ENCODE measurements around the gene MARCKSL1. TPM values are rescaled to one million over a fixed set of nuclear protein-coding genes. Genes with fewer than 3 reads are reported as not detected.

The MARCKSL1 gene
- total and polyA plus RNA-seq, 2 of the 13 experiments (the other 11 are each of a cell fraction or from before 2014, with no cell fraction given), result 81.9 to 155 TPM

DNA sequence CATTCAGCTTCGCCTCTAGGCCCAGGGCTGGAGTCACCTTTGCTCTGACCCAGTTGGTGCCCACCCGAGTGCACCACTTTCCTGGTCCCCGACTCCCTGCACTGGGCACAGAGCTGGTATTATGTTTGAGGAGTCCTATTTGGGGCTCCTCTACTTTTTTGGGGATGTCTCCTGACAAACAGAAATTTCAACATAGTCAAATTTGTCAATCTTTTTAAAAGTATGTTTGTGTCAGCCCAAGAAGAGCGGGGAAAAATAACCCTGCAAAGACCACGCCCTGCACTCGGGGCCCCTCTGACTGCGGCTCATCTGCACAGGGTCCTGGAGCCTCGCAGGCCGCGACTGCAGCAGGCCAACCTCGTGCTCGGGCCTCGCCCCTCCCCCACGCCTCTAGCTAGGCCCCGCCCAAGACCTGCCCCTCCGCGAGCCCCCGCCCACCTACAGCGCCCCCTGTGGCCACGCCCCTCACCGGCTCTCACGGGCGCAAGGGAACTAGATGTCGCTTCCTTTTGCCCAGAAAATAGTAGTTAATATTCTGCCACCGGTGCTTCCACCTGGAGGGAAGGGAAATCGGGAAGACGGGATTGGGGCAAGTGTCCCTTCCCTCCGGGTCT, 14.9 kb upstream of the MARCKSL1 start (continued):
- TF ChIP-seq, protein P1, sequence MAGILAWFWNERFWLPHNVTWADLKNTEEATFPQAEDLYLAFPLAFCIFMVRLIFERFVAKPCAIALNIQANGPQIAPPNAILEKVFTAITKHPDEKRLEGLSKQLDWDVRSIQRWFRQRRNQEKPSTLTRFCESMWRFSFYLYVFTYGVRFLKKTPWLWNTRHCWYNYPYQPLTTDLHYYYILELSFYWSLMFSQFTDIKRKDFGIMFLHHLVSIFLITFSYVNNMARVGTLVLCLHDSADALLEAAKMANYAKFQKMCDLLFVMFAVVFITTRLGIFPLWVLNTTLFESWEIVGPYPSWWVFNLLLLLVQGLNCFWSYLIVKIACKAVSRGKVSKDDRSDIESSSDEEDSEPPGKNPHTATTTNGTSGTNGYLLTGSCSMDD (CRISPR knock-in tag; IDR thresholded peaks at IDR 0.05), result no peak
- TF ChIP-seq ZNF343 (CRISPR knock-in tag; IDR thresholded peaks at IDR 0.05) (peak; percentile 27; the same call in 1 of the 2 replicates), TEAD3 (CRISPR knock-in tag; optimal IDR thresholded peaks at IDR 0.05; ENCODE audit: borderline replicate concordance) (peak; percentile 16), ZZZ3 (CRISPR knock-in tag; IDR thresholded peaks at IDR 0.05; ENCODE audit: borderline replicate concordance) (no peak), FOXM1 (CRISPR knock-in tag; IDR thresholded peaks at IDR 0.05) (no peak), ZNF629 (CRISPR knock-in tag; conservative IDR thresholded peaks at IDR 0.05) (no peak), ZNF530 (CRISPR knock-in tag; IDR thresholded peaks at IDR 0.05; ENCODE audit: low read depth) (no peak), HCFC1 (IDR thresholded peaks at IDR 0.05; ENCODE audit: low read depth, low read length) (no peak), ZNF256 (CRISPR knock-in tag; conservative IDR thresholded peaks at IDR 0.05) (peak; percentile 78; the same call in 1 of the 2 replicates), GFI1 (CRISPR knock-in tag; IDR thresholded peaks at IDR 0.05; ENCODE audit: borderline replicate concordance) (no peak), FOXK1 (CRISPR knock-in tag; IDR thresholded peaks at IDR 0.05; ENCODE audit: borderline replicate concordance, low read depth) (no peak), ZFAT (CRISPR knock-in tag; conservative IDR thresholded peaks at IDR 0.05) (no peak)
- TF ChIP-seq, protein P2, sequence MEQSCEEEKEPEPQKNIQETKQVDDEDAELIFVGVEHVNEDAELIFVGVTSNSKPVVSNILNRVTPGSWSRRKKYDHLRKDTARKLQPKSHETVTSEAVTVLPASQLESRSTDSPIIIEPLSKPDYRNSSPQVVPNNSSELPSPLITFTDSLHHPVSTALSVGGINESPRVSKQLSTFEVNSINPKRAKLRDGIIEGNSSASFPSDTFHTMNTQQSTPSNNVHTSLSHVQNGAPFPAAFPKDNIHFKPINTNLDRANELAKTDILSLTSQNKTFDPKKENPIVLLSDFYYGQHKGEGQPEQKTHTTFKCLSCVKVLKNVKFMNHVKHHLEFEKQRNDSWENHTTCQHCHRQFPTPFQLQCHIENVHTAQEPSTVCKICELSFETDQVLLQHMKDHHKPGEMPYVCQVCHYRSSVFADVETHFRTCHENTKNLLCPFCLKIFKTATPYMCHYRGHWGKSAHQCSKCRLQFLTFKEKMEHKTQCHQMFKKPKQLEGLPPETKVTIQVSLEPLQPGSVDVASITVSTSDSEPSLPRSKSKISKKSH (CRISPR knock-in tag; IDR thresholded peaks at IDR 0.05; ENCODE audit: borderline replicate concordance), result peak; percentile 52; the same call in 1 of the 2 replicates
- TF ChIP-seq, protein P3, sequence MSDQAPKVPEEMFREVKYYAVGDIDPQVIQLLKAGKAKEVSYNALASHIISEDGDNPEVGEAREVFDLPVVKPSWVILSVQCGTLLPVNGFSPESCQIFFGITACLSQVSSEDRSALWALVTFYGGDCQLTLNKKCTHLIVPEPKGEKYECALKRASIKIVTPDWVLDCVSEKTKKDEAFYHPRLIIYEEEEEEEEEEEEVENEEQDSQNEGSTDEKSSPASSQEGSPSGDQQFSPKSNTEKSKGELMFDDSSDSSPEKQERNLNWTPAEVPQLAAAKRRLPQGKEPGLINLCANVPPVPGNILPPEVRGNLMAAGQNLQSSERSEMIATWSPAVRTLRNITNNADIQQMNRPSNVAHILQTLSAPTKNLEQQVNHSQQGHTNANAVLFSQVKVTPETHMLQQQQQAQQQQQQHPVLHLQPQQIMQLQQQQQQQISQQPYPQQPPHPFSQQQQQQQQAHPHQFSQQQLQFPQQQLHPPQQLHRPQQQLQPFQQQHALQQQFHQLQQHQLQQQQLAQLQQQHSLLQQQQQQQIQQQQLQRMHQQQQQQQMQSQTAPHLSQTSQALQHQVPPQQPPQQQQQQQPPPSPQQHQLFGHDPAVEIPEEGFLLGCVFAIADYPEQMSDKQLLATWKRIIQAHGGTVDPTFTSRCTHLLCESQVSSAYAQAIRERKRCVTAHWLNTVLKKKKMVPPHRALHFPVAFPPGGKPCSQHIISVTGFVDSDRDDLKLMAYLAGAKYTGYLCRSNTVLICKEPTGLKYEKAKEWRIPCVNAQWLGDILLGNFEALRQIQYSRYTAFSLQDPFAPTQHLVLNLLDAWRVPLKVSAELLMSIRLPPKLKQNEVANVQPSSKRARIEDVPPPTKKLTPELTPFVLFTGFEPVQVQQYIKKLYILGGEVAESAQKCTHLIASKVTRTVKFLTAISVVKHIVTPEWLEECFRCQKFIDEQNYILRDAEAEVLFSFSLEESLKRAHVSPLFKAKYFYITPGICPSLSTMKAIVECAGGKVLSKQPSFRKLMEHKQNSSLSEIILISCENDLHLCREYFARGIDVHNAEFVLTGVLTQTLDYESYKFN (CRISPR knock-in tag; conservative IDR thresholded peaks at IDR 0.05), result no peak
- TF ChIP-seq, protein P4, sequence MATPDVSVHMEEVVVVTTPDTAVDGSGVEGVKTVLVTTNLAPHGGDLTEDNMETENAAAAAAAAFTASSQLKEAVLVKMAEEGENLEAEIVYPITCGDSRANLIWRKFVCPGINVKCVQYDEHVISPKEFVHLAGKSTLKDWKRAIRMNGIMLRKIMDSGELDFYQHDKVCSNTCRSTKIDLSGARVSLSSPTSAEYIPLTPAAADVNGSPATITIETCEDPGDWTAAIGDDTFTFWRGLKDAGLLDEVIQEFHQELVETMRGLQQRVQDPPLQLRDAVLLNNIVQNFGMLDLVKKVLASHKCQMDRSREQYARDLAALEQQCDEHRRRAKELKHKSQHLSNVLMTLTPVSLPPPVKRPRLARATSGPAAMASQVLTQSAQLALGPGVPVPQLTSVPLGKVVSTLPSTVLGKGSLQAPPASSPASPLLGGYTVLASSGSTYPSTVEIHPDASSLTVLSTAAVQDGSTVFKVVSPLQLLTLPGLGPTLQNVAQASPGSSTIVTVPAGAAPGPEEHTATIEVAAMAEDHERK (CRISPR knock-in tag; IDR thresholded peaks at IDR 0.05; ENCODE audit: low read depth), result no peak
- TF ChIP-seq, protein P5, sequence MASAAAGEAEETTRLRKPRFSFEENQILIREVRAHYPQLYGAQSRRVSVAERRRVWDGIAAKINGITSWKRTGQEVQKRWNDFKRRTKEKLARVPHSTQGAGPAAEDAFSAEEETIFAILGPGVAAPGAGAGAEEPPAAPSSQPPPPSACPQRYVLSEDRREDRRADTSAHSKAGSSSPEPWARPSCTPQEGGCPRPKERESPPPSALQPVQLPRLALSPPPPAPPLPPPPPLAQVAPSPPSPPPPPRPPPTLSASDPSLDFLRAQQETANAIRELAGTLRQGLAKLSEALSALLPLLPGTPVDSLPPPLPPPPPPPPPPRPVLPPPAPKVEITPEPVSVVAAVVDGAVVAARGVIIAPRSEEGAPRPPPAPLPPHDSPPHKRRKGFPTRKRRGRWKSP (CRISPR knock-in tag; IDR thresholded peaks at IDR 0.05), result peak; percentile 29; the same call in 1 of the 2 replicates
- TF ChIP-seq, protein P6, sequence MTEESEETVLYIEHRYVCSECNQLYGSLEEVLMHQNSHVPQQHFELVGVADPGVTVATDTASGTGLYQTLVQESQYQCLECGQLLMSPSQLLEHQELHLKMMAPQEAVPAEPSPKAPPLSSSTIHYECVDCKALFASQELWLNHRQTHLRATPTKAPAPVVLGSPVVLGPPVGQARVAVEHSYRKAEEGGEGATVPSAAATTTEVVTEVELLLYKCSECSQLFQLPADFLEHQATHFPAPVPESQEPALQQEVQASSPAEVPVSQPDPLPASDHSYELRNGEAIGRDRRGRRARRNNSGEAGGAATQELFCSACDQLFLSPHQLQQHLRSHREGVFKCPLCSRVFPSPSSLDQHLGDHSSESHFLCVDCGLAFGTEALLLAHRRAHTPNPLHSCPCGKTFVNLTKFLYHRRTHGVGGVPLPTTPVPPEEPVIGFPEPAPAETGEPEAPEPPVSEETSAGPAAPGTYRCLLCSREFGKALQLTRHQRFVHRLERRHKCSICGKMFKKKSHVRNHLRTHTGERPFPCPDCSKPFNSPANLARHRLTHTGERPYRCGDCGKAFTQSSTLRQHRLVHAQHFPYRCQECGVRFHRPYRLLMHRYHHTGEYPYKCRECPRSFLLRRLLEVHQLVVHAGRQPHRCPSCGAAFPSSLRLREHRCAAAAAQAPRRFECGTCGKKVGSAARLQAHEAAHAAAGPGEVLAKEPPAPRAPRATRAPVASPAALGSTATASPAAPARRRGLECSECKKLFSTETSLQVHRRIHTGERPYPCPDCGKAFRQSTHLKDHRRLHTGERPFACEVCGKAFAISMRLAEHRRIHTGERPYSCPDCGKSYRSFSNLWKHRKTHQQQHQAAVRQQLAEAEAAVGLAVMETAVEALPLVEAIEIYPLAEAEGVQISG (CRISPR knock-in tag; IDR thresholded peaks at IDR 0.05), result 0 out of 2 replicates have a peak, but pooled peaks have one; percentile 53

All from HepG2 (cell line).